GM23338 (cell line): ENCODE measurements around the gene EFEMP1.

Experiments
- CREB1 ChIP-seq: fragments of 250-450 bp; sonication (Bioruptor Pico); IDR thresholded peaks from 2 replicates; pipeline ENCODE4 v1.5.0; 2020; ENCODE audit warnings: low read depth, mild to moderate bottlenecking, moderate library complexity
- CTCF ChIP-seq, 2 experiments: fragments of 200-600 bp in 1 of 2; sonication (generic) in 1 of 2; conservative IDR thresholded peaks; 2 replicates each; pipeline versions ENCODE4 v1.5.1 to v1.6.1; 2016 to 2017; ENCODE audit warnings: antibody characterized with exemption in 2 of 2, low read depth in 2 of 2, mild to moderate bottlenecking in 2 of 2, moderate library complexity in 1 of 2
- ETS1 ChIP-seq: IDR thresholded peaks from 2 replicates; pipeline ENCODE4 v1.6.1; 2016; ENCODE audit warnings: antibody characterized with exemption
- EZH2 ChIP-seq: fragments of 200-600 bp; sonication (generic); IDR thresholded peaks from one replicate; pipeline ENCODE4 v1.8.0; 2017; ENCODE audit warnings: antibody characterized with exemption, mild to moderate bottlenecking, low read depth; ENCODE audit not compliant: unreplicated experiment
- EZH2phosphoT487 ChIP-seq: fragments of 200-600 bp; sonication (generic); IDR thresholded peaks from one replicate; pipeline ENCODE4 v1.8.1; 2018; ENCODE audit warnings: antibody characterized with exemption; ENCODE audit not compliant: unreplicated experiment
- JUNB ChIP-seq: IDR thresholded peaks from one replicate; pipeline ENCODE4 v1.6.1; 2016; ENCODE audit warnings: antibody characterized with exemption; ENCODE audit not compliant: unreplicated experiment
- NANOG ChIP-seq: IDR thresholded peaks from 2 replicates; pipeline ENCODE4 v1.6.1; 2016; ENCODE audit warnings: antibody characterized with exemption, borderline replicate concordance
- POLR2AphosphoS5 ChIP-seq: IDR thresholded peaks from 2 replicates; pipeline ENCODE4 v1.6.1; 2016; ENCODE audit warnings: antibody characterized with exemption, low read depth
- REST ChIP-seq: IDR thresholded peaks from one replicate; pipeline ENCODE4 v1.6.1; 2018; ENCODE audit warnings: antibody characterized with exemption; ENCODE audit not compliant: unreplicated experiment
- STAT1 ChIP-seq: IDR thresholded peaks from one replicate; pipeline ENCODE4 v1.6.1; 2016; ENCODE audit warnings: antibody characterized with exemption; ENCODE audit not compliant: unreplicated experiment
- ZNF114 ChIP-seq: fragments of 250-450 bp; sonication (Bioruptor Pico); IDR thresholded peaks from 2 replicates; pipeline ENCODE4 v1.5.0; 2020; ENCODE audit warnings: mild to moderate bottlenecking, moderate library complexity

GRCh38 chr2:55949211-55949610, 25.6 kb upstream of the EFEMP1 start:
- TF ChIP-seq EZH2 (no peak), CTCF (conservative IDR thresholded peaks at IDR 0.05; ENCODE audit: low read depth in 2 of 2) (no peak), POLR2AphosphoS5 (no peak), STAT1 (no peak), ETS1 (no peak), CREB1 (CRISPR knock-in tag) (no peak), JUNB (no peak), EZH2phosphoT487 (no peak), REST (no peak), ZNF114 (CRISPR knock-in tag) (no peak), NANOG (no peak)
